ENCODE data around the gene PRKX.

PRKX gene

DNA sequence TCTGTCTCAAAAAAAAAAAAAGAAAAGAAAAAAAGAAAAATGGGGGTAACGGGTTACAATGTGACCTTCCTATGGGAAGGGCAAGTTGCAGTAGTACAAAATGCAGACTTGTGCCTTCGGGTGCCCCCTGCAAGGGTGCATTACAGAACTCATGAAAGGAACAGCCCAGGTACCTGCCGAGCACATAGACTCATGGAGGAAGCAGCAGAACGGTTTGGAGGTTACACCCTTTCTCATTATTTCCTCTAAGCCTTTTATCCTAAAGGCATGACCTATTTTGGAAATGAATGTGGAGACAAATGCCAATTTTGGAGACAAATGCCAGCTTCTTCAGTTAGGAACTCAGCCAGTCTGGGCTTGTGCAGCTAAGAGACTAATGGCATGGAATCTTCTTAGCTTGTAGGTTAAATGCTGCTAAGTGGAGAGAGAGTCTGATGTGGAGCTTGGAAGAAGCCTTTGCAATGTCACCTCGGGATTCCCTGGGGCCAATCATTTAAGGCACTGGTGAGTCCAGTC is 44.1 kb upstream of the PRKX start:
- Histone ChIP-seq H3K27ac (ENCODE audit: extremely low read depth, low read depth, low read length) (no peak overlapping the region), H3K4me1 (ENCODE audit: control insufficient read depth, insufficient read depth, low read length) (no peaks in the 10 kb centered on the region), H3K9me3 (ENCODE audit: control insufficient read depth, insufficient read depth, low read depth, low read length) (no peaks in the 10 kb centered on the region), H3K36me3 (ENCODE audit: control insufficient read depth in 2 of 2, insufficient read depth in 1 of 2, low read length in 2 of 2) (no peaks in the 10 kb centered on the region), H3K4me3 (ENCODE audit: low read depth, low read length) (no peak overlapping the region)
- no peak for TF ChIP-seq ZNF660 (tag by site-specific recombination; IDR thresholded peaks at IDR 0.05)
- no peak for TF ChIP-seq OSR2 (tag by site-specific recombination; IDR thresholded peaks at IDR 0.05)
- no peak for TF ChIP-seq ZNF266 (tag by site-specific recombination; IDR thresholded peaks at IDR 0.05; ENCODE audit: low read depth)
- TF ChIP-seq ZNF239 (tag by site-specific recombination; IDR thresholded peaks at IDR 0.05): no peak
- TF ChIP-seq SP3 (tag by site-specific recombination; IDR thresholded peaks at IDR 0.05): no peak
- ChIA-PET POLR2A (no interaction called here), CTCF (interaction anchor here (0.7 kb wide), 1 partner anchor 15 kb away, joined by 3 read pairs; no protein-coding TSS in a partner anchor)

DNA sequence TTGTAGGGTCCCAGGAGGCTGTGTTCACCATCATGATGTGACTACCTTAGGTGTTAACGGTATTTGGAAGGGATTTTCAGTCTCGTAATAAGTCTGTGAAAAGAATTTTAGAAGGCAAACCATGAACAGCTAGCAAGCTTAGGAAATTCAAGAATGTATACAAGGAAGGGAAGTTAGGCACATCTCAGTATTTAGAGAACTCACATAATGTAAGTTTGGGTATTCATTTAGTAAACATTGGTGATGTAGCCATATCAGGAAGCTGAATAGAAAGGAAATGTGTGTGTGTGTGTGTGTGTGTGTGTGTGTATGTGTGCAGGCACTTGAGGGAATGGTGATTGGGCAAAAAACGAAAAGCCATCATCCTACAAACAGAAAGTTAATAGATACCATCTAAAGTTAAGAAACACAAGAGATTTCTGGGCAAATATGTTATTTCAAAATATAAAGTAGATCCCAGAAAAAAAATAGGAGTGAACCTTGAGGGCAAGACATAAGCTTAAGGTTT is 34.7 kb upstream of the PRKX start:
- POLR2A ChIA-PET: no interaction called here
- Histone ChIP-seq H3K9me3 (ENCODE audit: control insufficient read depth, insufficient read depth, low read depth, low read length) (no peaks in the 10 kb centered on the region), H3K4me1 (ENCODE audit: control insufficient read depth, insufficient read depth, low read length) (no peaks in the 10 kb centered on the region), H3K27ac (ENCODE audit: extremely low read depth, low read depth, low read length) (no peak overlapping the region), H3K36me3 (ENCODE audit: control insufficient read depth in 2 of 2, insufficient read depth in 1 of 2, low read length in 2 of 2) (no peaks in the 10 kb centered on the region), H3K4me3 (ENCODE audit: low read depth, low read length) (no peak overlapping the region)
- CTCF ChIA-PET: no interaction called here
- no peak for TF ChIP-seq ZNF10 (tag by site-specific recombination; IDR thresholded peaks at IDR 0.05)
- TF ChIP-seq ZNF621 (tag by site-specific recombination; IDR thresholded peaks at IDR 0.05): no peak
- TF ChIP-seq ZNF248 (tag by site-specific recombination; IDR thresholded peaks at IDR 0.05): no peak
- TF ChIP-seq, protein P1, sequence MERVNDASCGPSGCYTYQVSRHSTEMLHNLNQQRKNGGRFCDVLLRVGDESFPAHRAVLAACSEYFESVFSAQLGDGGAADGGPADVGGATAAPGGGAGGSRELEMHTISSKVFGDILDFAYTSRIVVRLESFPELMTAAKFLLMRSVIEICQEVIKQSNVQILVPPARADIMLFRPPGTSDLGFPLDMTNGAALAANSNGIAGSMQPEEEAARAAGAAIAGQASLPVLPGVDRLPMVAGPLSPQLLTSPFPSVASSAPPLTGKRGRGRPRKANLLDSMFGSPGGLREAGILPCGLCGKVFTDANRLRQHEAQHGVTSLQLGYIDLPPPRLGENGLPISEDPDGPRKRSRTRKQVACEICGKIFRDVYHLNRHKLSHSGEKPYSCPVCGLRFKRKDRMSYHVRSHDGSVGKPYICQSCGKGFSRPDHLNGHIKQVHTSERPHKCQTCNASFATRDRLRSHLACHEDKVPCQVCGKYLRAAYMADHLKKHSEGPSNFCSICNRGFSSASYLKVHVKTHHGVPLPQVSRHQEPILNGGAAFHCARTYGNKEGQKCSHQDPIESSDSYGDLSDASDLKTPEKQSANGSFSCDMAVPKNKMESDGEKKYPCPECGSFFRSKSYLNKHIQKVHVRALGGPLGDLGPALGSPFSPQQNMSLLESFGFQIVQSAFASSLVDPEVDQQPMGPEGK (tag by site-specific recombination; IDR thresholded peaks at IDR 0.05): no peak
- TF ChIP-seq GLIS1 (tag by site-specific recombination; IDR thresholded peaks at IDR 0.05): no peak
- no peak for TF ChIP-seq WT1 (tag by site-specific recombination; IDR thresholded peaks at IDR 0.05)
- TF ChIP-seq KLF7 (tag by site-specific recombination; IDR thresholded peaks at IDR 0.05; ENCODE audit: borderline replicate concordance): no peak
- no peak for TF ChIP-seq ZNF792 (tag by site-specific recombination; IDR thresholded peaks at IDR 0.05)
- TF ChIP-seq RBAK (tag by site-specific recombination; IDR thresholded peaks at IDR 0.05): no peak
- TF ChIP-seq ZNF169 (tag by site-specific recombination; IDR thresholded peaks at IDR 0.05): no peak
- no peak for TF ChIP-seq ZEB2 (tag by site-specific recombination; IDR thresholded peaks at IDR 0.05)
- TF ChIP-seq ZNF416 (tag by site-specific recombination; IDR thresholded peaks at IDR 0.05): no peak
- TF ChIP-seq ZNF155 (tag by site-specific recombination; IDR thresholded peaks at IDR 0.05): no peak
- no peak for TF ChIP-seq ZNF747 (tag by site-specific recombination; IDR thresholded peaks at IDR 0.05)
- TF ChIP-seq BCL11A (tag by site-specific recombination; IDR thresholded peaks at IDR 0.05; ENCODE audit: low read depth): no peak
- no peak for TF ChIP-seq HOXA7 (CRISPR knock-in tag; IDR thresholded peaks at IDR 0.05; ENCODE audit: borderline replicate concordance)
- TF ChIP-seq ZNF19 (tag by site-specific recombination; IDR thresholded peaks at IDR 0.05; ENCODE audit: low read depth): no peak
- no peak for TF ChIP-seq ZNF585B (tag by site-specific recombination; IDR thresholded peaks at IDR 0.05)
- no peak for TF ChIP-seq GFI1B (tag by site-specific recombination; IDR thresholded peaks at IDR 0.05)
- TF ChIP-seq MZF1 (tag by site-specific recombination; IDR thresholded peaks at IDR 0.05; ENCODE audit: borderline replicate concordance): no peak
